ENCODE measurements around the gene NOVA2. TPM values are rescaled to one million over a fixed set of nuclear protein-coding genes. Genes with fewer than 3 reads are reported as not detected.

NOVA2 gene
- total and polyA plus RNA-seq, 2 of the 8 experiments (the other 6 are each of a cell fraction or from before 2014, with no cell fraction given): 3.2 to 24.6 TPM

- no peak for TF ChIP-seq CBX5 (IDR thresholded peaks at IDR 0.05; ENCODE audit: low read depth, low read length)
- 0 out of 2 replicates have a peak, but pooled peaks have one; percentile 37 for TF ChIP-seq SP1 (IDR thresholded peaks at IDR 0.05; ENCODE audit: low read depth, low read length)
- TF ChIP-seq TAF7 (optimal IDR thresholded peaks at IDR 0.05; ENCODE audit: borderline replicate concordance, low read depth, low read length): peak; percentile 13
- no peak for TF ChIP-seq MAFK (IDR thresholded peaks at IDR 0.05; ENCODE audit: low read depth, low read length)
- peak; percentile 70 for TF ChIP-seq SIX5 (IDR thresholded peaks at IDR 0.05; ENCODE audit: low read depth, low read length)
- no peak; a peak in 1 of 3 replicates for TF ChIP-seq EP300 (IDR thresholded peaks at IDR 0.05; ENCODE audit: borderline replicate concordance in 1 of 2, low read depth in 2 of 2, low read length in 2 of 2)
- peak; percentile 48; the same call in 1 of the 2 replicates for TF ChIP-seq RBBP5 (IDR thresholded peaks at IDR 0.05; ENCODE audit: borderline replicate concordance, low read depth, low read length)
- TF ChIP-seq RAD21 (IDR thresholded peaks at IDR 0.05 in 1 of 2, conservative IDR thresholded peaks at IDR 0.05 in 1 of 2; ENCODE audit: low read depth in 2 of 2, low read length in 2 of 2): no peak
- no peak for TF ChIP-seq SUZ12 (IDR thresholded peaks at IDR 0.05; ENCODE audit: low read length)
- peak; percentile 21; the same call in 1 of the 2 replicates for TF ChIP-seq TBP (IDR thresholded peaks at IDR 0.05; ENCODE audit: low read depth, low read length)
- TF ChIP-seq BCL11A (IDR thresholded peaks at IDR 0.05; ENCODE audit: low read depth in 2 of 2, low read length in 2 of 2): no peak
- TF ChIP-seq GABPA (IDR thresholded peaks at IDR 0.05; ENCODE audit: borderline replicate concordance, insufficient read depth, low read length): peak; percentile 84; the same call in 1 of the 2 replicates
- TF ChIP-seq ZNF274 (IDR thresholded peaks at IDR 0.05; ENCODE audit: borderline replicate concordance, extremely low read depth, low read length): no peak
- TF ChIP-seq HDAC2 (IDR thresholded peaks at IDR 0.05; ENCODE audit: borderline replicate concordance in 1 of 2, low read depth in 2 of 2, low read length in 2 of 2): peak in 1 of 2 experiments; percentile 70; a peak in 1 of 4 replicates
- peak; percentile 60 for TF ChIP-seq ASH2L (IDR thresholded peaks at IDR 0.05; ENCODE audit: low read length)
- peak; percentile 68 to 70; a peak in 2 of 3 replicates for TF ChIP-seq POLR2A (IDR thresholded peaks at IDR 0.05; ENCODE audit: control extremely low read depth in 1 of 2, low read depth in 2 of 2, low read length in 2 of 2)
- peak; percentile 67 for TF ChIP-seq TAF1 (IDR thresholded peaks at IDR 0.05; ENCODE audit: low read depth, low read length)
- peak; percentile 31; the same call in 1 of the 2 replicates for TF ChIP-seq YY1 (IDR thresholded peaks at IDR 0.05; ENCODE audit: low read depth, low read length)
- TF ChIP-seq POU5F1 (IDR thresholded peaks at IDR 0.05; ENCODE audit: low read depth, low read length): no peak
- no peak for TF ChIP-seq BRCA1 (IDR thresholded peaks at IDR 0.05; ENCODE audit: low read depth, low read length)
- TF ChIP-seq USF2 (IDR thresholded peaks at IDR 0.05; ENCODE audit: low read length): 0 out of 2 replicates have a peak, but pooled peaks have one; percentile 2
- TF ChIP-seq MAX (IDR thresholded peaks at IDR 0.05): 0 out of 2 replicates have a peak, but pooled peaks have one; percentile 40
Observed at GRCh38 chr19:45886427-45887199, 87.1 kb downstream of the NOVA2 start (continued).
